H1 (cell line): ENCODE results near the gene PKN3. TPM values are rescaled to one million over a fixed set of nuclear protein-coding genes. Genes with fewer than 3 reads are reported as not detected.

ENCODE experiments used
- ASH2L ChIP-seq: fragments of 200-600, 300-600 bp; sonication (generic); IDR thresholded peaks from one replicate; pipeline ENCODE4 v1.7.1; 2017; ENCODE audit warnings: low read length
- ATF3 ChIP-seq: IDR thresholded peaks from 2 replicates; pipeline ENCODE4 v1.6.1; 2011; ENCODE audit warnings: low read depth, mild to moderate bottlenecking, low read length; ENCODE audit not compliant: insufficient read depth
- CBX8 ChIP-seq: fragments of 300-800, 300-1000 bp; sonication (generic); IDR thresholded peaks from 2 replicates; pipeline ENCODE4 v1.7.1; 2016; ENCODE audit warnings: low read depth, low read length, borderline replicate concordance
- CEBPB ChIP-seq: IDR thresholded peaks from 2 replicates; pipeline ENCODE4 v1.6.1; 2012; ENCODE audit warnings: low read depth, low read length
- HDAC6 ChIP-seq: IDR thresholded peaks from one replicate; pipeline ENCODE4 v1.7.1; 2012; ENCODE audit warnings: low read depth, mild to moderate bottlenecking, inconsistent platforms, low read length, moderate library complexity
- KDM1A ChIP-seq: fragments of 200-600, 300-600 bp; sonication (generic); IDR thresholded peaks from 2 replicates; pipeline ENCODE4 v1.7.1; 2016; ENCODE audit warnings: mild to moderate bottlenecking, low read length, borderline replicate concordance
- KDM4A ChIP-seq: IDR thresholded peaks from one replicate; pipeline ENCODE4 v1.7.1; 2012; ENCODE audit warnings: low read depth, mild to moderate bottlenecking, moderate library complexity, low read length, inconsistent platforms; ENCODE audit not compliant: severe bottlenecking
- MAX ChIP-seq: IDR thresholded peaks from 2 replicates; pipeline ENCODE4 v1.6.1; 2012; ENCODE audit warnings: inconsistent platforms
- PHF8 ChIP-seq: fragments of 200-600 bp; sonication (generic); conservative IDR thresholded peaks from 2 replicates; pipeline ENCODE4 v1.7.1; 2012; ENCODE audit warnings: low read depth, mild to moderate bottlenecking, inconsistent platforms, low read length, moderate library complexity
- POLR2A ChIP-seq, 2 experiments: IDR thresholded peaks; 1 replicate in 1 of 2; 2 replicates in 1 of 2; pipeline ENCODE4 v1.6.1; 2011; ENCODE audit warnings: low read depth in 2 of 2, low read length in 2 of 2, mild to moderate bottlenecking in 2 of 2; ENCODE audit errors: control extremely low read depth in 1 of 2
- POLR2AphosphoS5 ChIP-seq: IDR thresholded peaks from 2 replicates; pipeline ENCODE4 v1.6.1; 2011; ENCODE audit warnings: low read depth, low read length
- RFX5 ChIP-seq: IDR thresholded peaks from 2 replicates; pipeline ENCODE4 v1.6.1; 2011; ENCODE audit warnings: low read depth, low read length, improper control_type of control experiment, borderline replicate concordance
- RNF2 ChIP-seq: fragments of 200-900, 300-1000 bp; sonication (generic); IDR thresholded peaks from 2 replicates; pipeline ENCODE4 v1.7.1; 2016; ENCODE audit warnings: borderline replicate concordance, low read depth, mild to moderate bottlenecking, antibody characterized with exemption, low read length; ENCODE audit not compliant: poor library complexity, severe bottlenecking; ENCODE audit errors: missing control alignments
- SAP30 ChIP-seq: fragments of 300-600 bp; sonication (generic); IDR thresholded peaks from 2 replicates; pipeline ENCODE4 v1.7.1; 2012; ENCODE audit warnings: low read length, moderate library complexity, mild to moderate bottlenecking, inconsistent platforms; ENCODE audit not compliant: insufficient read depth, insufficient replicate concordance
- SIN3A ChIP-seq, 2 experiments: IDR thresholded peaks in 1 of 2; conservative IDR thresholded peaks in 1 of 2; 2 replicates each; pipeline ENCODE4 v1.6.1; 2011 to 2012; ENCODE audit warnings: low read length in 2 of 2, improper control_type of control experiment in 1 of 2, low read depth in 1 of 2, mild to moderate bottlenecking in 1 of 2
- SIRT6 ChIP-seq: IDR thresholded peaks from one replicate; pipeline ENCODE4 v1.7.1; 2012; ENCODE audit warnings: low read length, inconsistent platforms
- SIX5 ChIP-seq: IDR thresholded peaks from 2 replicates; pipeline ENCODE4 v1.6.1; 2011; ENCODE audit warnings: mild to moderate bottlenecking, low read depth, low read length
- SP2 ChIP-seq: IDR thresholded peaks from 2 replicates; pipeline ENCODE4 v1.6.1; 2012; ENCODE audit warnings: mild to moderate bottlenecking, low read length, inconsistent platforms
- TAF1 ChIP-seq: IDR thresholded peaks from 2 replicates; pipeline ENCODE4 v1.6.1; 2011; ENCODE audit warnings: mild to moderate bottlenecking, low read depth, low read length
- TBP ChIP-seq: IDR thresholded peaks from 2 replicates; pipeline ENCODE4 v1.6.1; 2011; ENCODE audit warnings: low read depth, low read length, improper control_type of control experiment
- TEAD4 ChIP-seq: IDR thresholded peaks from 2 replicates; pipeline ENCODE4 v1.6.1; 2012; ENCODE audit warnings: low read depth, low read length, inconsistent platforms, mixed read lengths
- USF2 ChIP-seq: IDR thresholded peaks from 2 replicates; pipeline ENCODE4 v1.6.1; 2011; ENCODE audit warnings: low read length, improper control_type of control experiment
- polyA plus RNA-seq, 7 experiments: library from polyadenylated mRNA; depleted of rRNA in 3 of 7; stranded (reverse) in 5 of 7; unstranded in 2 of 7; fragments of >200 nt in 5 of 7; fragments of 200-250 nt in 2 of 7; gene quantifications; 1 replicate in 5 of 7; 2 replicates in 1 of 7; 4 replicates in 1 of 7; pipeline versions ENCODE4 v1.2.1 to v1.2.3, GENCODE V29; 2011 to 2013; ENCODE audit warnings: missing spikeins in 2 of 7, mixed read lengths in 2 of 7
- total RNA-seq: library from RNA; stranded (reverse); fragmentation: NEBNext Ultra II Directional; extraction: Animal tissue kit (Norgen Biotek cat#: 25700); gene quantifications from 2 replicates; pipeline ENCODE4 v1.2.1, GENCODE V29; 2021

PKN3 gene
- total and polyA plus RNA-seq, 2 of the 8 experiments (the other 6 are each of a cell fraction or from before 2014, with no cell fraction given) = 15.7 to 16.3 TPM

- peak; percentile 77 for TF ChIP-seq MAX
- no peak for TF ChIP-seq SIRT6
- TF ChIP-seq KDM4A = peak; percentile 35
- TF ChIP-seq CEBPB = no peak
- no peak for TF ChIP-seq HDAC6
- TF ChIP-seq SIN3A (conservative IDR thresholded peaks at IDR 0.05 in 1 of 2, IDR thresholded peaks at IDR 0.05 in 1 of 2; ENCODE audit: low read depth in 1 of 2, low read length in 2 of 2) = 0 out of 4 replicates have a peak, but pooled peaks of 1 of the 2 experiments have one; percentile 36
- TF ChIP-seq SP2 = no peak
- peak; percentile 28; the same call in 1 of the 2 replicates for TF ChIP-seq PHF8
- TF ChIP-seq SIX5 = no peak
- no peak for TF ChIP-seq ASH2L
- peak; percentile 51; the same call in 1 of the 2 replicates for TF ChIP-seq TAF1
- no peak for TF ChIP-seq RNF2
- no peak; the same call in none of the 2 replicates for TF ChIP-seq TBP
- peak; percentile 27 for TF ChIP-seq SAP30
- TF ChIP-seq CBX8 = no peak
- no peak for TF ChIP-seq KDM1A
- peak in 1 of 2 experiments; percentile 11 for TF ChIP-seq POLR2A (IDR thresholded peaks at IDR 0.05; ENCODE audit: control extremely low read depth in 1 of 2, low read depth in 2 of 2, low read length in 2 of 2)
- TF ChIP-seq TEAD4 = no peak
- TF ChIP-seq ATF3 = peak; percentile 39; the same call in 1 of the 2 replicates
- TF ChIP-seq POLR2AphosphoS5 = peak; percentile 84
- no peak for TF ChIP-seq RFX5
- peak; percentile 80 for TF ChIP-seq USF2
Observed at GRCh38 chr9:128684325-128685199, 17.7 kb upstream of the PKN3 start (continued).
